Effector memory CD8-positive, alpha-beta T cell (primary cell): ENCODE results near the gene PLPPR3.
"Not testable (repeated sequence)": the region's sequence is repeated elsewhere in the genome, so short reads cannot be mapped to it uniquely, and the experiment has no call there.

Experiments
- ATAC-seq: fragments of 150-1000 bp; cut with Tn5 transposase; replicated peaks from 2 replicates; pipeline ENCODE4 v1.10.0; 2021; ENCODE audit warnings: mild to moderate bottlenecking, moderate library complexity
- DNase-seq, 3 experiments: peaks; one replicate each; pipeline ENCODE4 v3.0.0; 2021
- H3K27ac Mint-ChIP-seq, 2 donors: one replicate each; pipeline ENCODE4 v1.8.0; 2022; ENCODE audit warnings: mild to moderate bottlenecking in 2 of 2, mixed read lengths in 2 of 2, moderate library complexity in 2 of 2
- H3K27me3 Mint-ChIP-seq, 2 donors: one replicate each; pipeline ENCODE4 v1.8.0; 2022; ENCODE audit warnings: mixed read lengths in 2 of 2
- H3K36me3 Mint-ChIP-seq: one replicate; pipeline ENCODE4 v1.8.0; 2022; ENCODE audit warnings: mild to moderate bottlenecking, moderate library complexity, mixed read lengths; ENCODE audit not compliant: insufficient read depth
- H3K4me1 Mint-ChIP-seq, 2 donors: one replicate each; pipeline ENCODE4 v1.8.0; 2022; ENCODE audit warnings: low read depth in 2 of 2, mixed read lengths in 2 of 2
- H3K4me3 Mint-ChIP-seq, 2 donors: one replicate each; pipeline ENCODE4 v1.8.0; 2022; ENCODE audit warnings: mild to moderate bottlenecking in 2 of 2, mixed read lengths in 2 of 2, moderate library complexity in 2 of 2
- H3K9me3 Mint-ChIP-seq, 2 donors: one replicate each; pipeline ENCODE4 v1.8.0; 2022; ENCODE audit warnings: mixed read lengths in 2 of 2

Gene PLPPR3

GRCh38 chr19:861141-861755 lies 39.5 kb upstream of the PLPPR3 start:
- H3K4me1 Mint-ChIP-seq, result peaks cover 9 to 19% of the 10 kb centered on the region in 2 donors
- peaks cover 7% of the 10 kb centered on the region for H3K36me3 Mint-ChIP-seq
- no peak overlapping the region for H3K27ac Mint-ChIP-seq
- H3K9me3 Mint-ChIP-seq, result no peaks in the 10 kb centered on the region
- DNase-seq (no peak), ATAC-seq (no peak)
- peaks cover 0 to 12% of the 10 kb centered on the region in 2 donors for H3K27me3 Mint-ChIP-seq
- H3K4me3 Mint-ChIP-seq, result peak overlapping the region; percentile 73 to 79

DNA sequence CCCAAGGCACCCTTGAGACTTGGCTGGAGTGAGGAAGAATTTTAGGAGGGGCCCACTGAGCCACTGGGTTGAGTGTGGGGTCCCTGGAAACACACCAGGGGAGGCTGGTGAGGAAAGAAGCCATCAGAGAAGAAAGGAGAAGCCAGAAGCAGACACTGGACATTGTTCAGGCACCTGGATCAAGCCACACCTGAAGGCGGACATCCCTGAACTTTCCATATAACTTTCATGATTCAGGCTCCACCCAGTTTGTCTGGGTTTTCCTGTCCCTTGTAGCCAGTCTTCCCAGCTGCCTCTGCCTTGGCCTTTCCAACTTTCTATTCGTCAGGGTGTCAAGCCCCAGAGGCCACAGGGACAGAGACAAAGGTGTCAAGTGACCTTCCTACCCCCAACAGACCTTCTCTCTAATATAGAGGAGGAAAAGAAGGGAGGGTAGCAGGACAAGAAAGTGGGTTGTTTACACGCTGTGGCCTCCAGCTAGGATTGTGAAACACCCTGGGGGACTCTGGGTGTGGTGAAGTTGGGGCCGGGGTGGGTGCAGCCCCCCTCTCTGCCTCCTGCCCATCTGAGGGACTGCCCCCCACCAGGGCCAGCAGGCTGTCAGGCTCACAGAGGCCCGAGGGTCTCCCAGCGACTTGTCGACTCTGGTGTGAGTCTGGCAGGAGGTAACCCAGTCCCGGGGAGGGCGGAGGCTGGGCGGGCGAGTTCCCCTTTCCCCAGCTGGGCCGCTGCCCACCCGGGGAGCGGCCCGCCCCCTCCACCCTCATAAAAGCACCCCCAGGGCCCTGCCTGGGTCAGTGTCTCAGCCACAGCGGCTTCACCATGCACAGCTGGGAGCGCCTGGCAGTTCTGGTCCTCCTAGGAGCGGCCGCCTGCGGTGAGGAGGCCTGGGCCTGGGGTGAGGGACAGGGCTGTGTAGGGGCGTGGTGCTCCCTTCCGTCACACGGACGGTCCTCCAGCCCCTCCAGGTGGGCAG lies 37.4 kb upstream of the PLPPR3 start, which contains the start of gene CFD:
TSS of gene CFD (plus strand) at position 797 of the 976 bp plus-strand sequence. CDS start at position 823, 26 bp downstream.
- DNase-seq, result no peak
- H3K27ac Mint-ChIP-seq, result no peak within 1 kb of the TSS
- peak within 1 kb of the TSS; percentile 44 to 45 for H3K4me3 Mint-ChIP-seq
- peaks cover 0 to 12% of the 10 kb centered on the region in 2 donors for H3K27me3 Mint-ChIP-seq
- H3K4me1 Mint-ChIP-seq, result peaks cover 9 to 19% of the 10 kb centered on the region in 2 donors
- peaks cover 7% of the 10 kb centered on the region for H3K36me3 Mint-ChIP-seq
- H3K9me3 Mint-ChIP-seq, result no peaks in the 10 kb centered on the region
- no peak for ATAC-seq

DNA sequence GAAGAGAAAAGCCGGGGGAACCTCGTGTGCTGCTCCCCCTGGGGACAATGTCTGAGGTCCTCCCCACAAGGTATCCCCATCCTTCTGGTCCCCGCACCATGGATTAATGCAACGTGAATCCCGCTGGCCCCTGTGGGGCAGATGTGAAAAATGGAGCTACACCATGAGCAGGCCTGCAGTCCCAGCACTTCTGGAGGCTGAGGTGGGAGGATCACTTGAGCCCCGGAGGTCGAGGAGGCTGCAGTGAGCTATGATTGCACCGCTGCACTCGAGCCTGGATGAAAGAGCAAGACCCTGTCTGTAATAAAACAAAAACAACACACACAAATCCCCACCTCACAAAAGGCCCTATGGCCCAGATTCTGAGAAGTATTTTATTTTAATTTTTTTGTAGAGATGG lies 36.5 kb upstream of the PLPPR3 start:
- Mint-ChIP-seq H3K4me3 (no peak overlapping the region), H3K4me1 (peaks cover 9 to 12% of the 10 kb centered on the region in 2 donors), H3K9me3 (no peaks in the 10 kb centered on the region), H3K27ac (no peak overlapping the region), H3K36me3 (peaks cover 2% of the 10 kb centered on the region), H3K27me3 (peaks cover 0 to 12% of the 10 kb centered on the region in 2 donors)
- DNase-seq (no peak), ATAC-seq (no peak)

- H3K4me1 Mint-ChIP-seq, result peaks cover 2 to 3% of the 10 kb centered on the region in 2 donors
- no peaks in the 10 kb centered on the region for H3K9me3 Mint-ChIP-seq
- DNase-seq, result no peak
- no peak overlapping the region for H3K4me3 Mint-ChIP-seq
- no peak overlapping the region for H3K27ac Mint-ChIP-seq
- peaks cover 0 to 20% of the 10 kb centered on the region in 2 donors for H3K27me3 Mint-ChIP-seq
- no peak for ATAC-seq
- H3K36me3 Mint-ChIP-seq, result no peaks in the 10 kb centered on the region
Observed at GRCh38 chr19:855566-856120, 33.9 kb upstream of the PLPPR3 start.

DNA sequence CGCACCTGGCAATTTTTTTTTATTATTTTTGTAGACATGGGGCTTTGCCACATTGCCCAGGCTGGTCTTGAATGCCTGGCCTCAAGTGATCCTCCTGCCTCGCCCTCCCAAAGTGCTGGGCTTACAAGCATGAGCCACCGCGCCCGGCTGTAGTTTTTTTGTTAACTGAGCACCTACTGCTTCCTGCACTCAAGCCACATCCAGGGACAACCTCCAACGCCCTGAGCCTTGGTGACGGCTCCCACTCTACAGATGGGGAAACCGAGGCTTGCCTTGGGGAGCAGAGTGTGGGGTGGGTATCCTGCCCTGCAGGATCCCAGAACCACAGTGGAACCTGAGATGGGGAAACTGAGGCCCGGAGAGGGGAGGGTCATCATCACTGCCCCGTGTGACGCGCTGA lies 33.4 kb upstream of the PLPPR3 start:
- H3K4me3 Mint-ChIP-seq, result no peak overlapping the region
- no peak for ATAC-seq
- H3K27ac Mint-ChIP-seq, result no peak overlapping the region
- peaks cover 2 to 3% of the 10 kb centered on the region in 2 donors for H3K4me1 Mint-ChIP-seq
- H3K27me3 Mint-ChIP-seq, result peaks cover 0 to 20% of the 10 kb centered on the region in 2 donors
- no peaks in the 10 kb centered on the region for H3K36me3 Mint-ChIP-seq
- no peak for DNase-seq
- H3K9me3 Mint-ChIP-seq, result no peaks in the 10 kb centered on the region

DNA sequence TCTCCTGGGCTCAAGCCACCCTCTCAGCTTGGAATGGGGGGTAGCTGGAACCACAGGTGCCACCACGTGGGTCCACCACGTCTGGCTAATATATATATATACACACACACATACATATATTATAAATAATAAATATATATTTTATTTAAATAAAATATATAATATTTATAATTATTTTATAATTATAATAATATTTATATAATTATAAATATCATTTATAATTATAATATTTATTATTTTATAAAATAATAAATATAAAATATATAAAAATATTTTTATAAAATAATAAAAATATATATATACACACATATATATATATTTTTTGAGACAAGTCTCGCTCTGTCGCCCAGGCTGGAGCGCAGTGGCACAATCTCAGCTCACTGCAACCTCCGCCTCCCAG lies 32.8 kb upstream of the PLPPR3 start:
- no peaks in the 10 kb centered on the region for H3K36me3 Mint-ChIP-seq

GRCh38 chr19:853614-854220 lies 32.0 kb upstream of the PLPPR3 start:
- H3K4me3 Mint-ChIP-seq, DNase-seq, ATAC-seq, H3K27ac Mint-ChIP-seq, H3K4me1 Mint-ChIP-seq, H3K36me3 Mint-ChIP-seq, H3K9me3 Mint-ChIP-seq: not testable (repeated sequence)
- H3K27me3 Mint-ChIP-seq, result peaks cover 3 to 34% of the 10 kb centered on the region in 2 donors

More for the DNA sequence above, 32.8 kb upstream of the PLPPR3 start:
- Mint-ChIP-seq H3K27me3 (peaks cover 0 to 25% of the 10 kb centered on the region in 2 donors), H3K4me3 (no peak overlapping the region), H3K9me3 (no peaks in the 10 kb centered on the region), H3K4me1 (peaks cover 2 to 3% of the 10 kb centered on the region in 2 donors), H3K27ac (no peak overlapping the region)
- no peak for DNase-seq
- no peak for ATAC-seq

GRCh38 chr19:853014-853585 lies 31.3 kb upstream of the PLPPR3 start:
- Mint-ChIP-seq H3K27ac (no peak overlapping the region), H3K9me3 (no peaks in the 10 kb centered on the region), H3K27me3 (peaks cover 9 to 37% of the 10 kb centered on the region in 2 donors), H3K36me3 (no peaks in the 10 kb centered on the region), H3K4me1 (peaks cover 2 to 3% of the 10 kb centered on the region in 2 donors), H3K4me3 (no peak overlapping the region)
- ATAC-seq, result no peak
- DNase-seq, result no peak

GRCh38 chr19:852136-853013 lies 30.6 kb upstream of the PLPPR3 start, which contains the start of gene ELANE:
ELANE (plus strand) TSS chr19:852303; CDS start chr19:852329, 26 bp downstream.
- no peak within 1 kb of the TSS for H3K4me3 Mint-ChIP-seq
- no peak for DNase-seq
- H3K4me1 Mint-ChIP-seq, result peaks cover 1 to 3% of the 10 kb centered on the region in 2 donors
- no peak for ATAC-seq
- peaks cover 15 to 37% of the 10 kb centered on the region in 2 donors for H3K27me3 Mint-ChIP-seq
- no peak within 1 kb of the TSS for H3K27ac Mint-ChIP-seq
- no peaks in the 10 kb centered on the region for H3K36me3 Mint-ChIP-seq
- H3K9me3 Mint-ChIP-seq, result no peaks in the 10 kb centered on the region

GRCh38 chr19:850979-851335 lies 29.2 kb upstream of the PLPPR3 start:
- no peak overlapping the region for H3K4me3 Mint-ChIP-seq
- H3K27ac Mint-ChIP-seq, result no peak overlapping the region
- ATAC-seq, result no peak
- peaks cover 2 to 4% of the 10 kb centered on the region in 2 donors for H3K4me1 Mint-ChIP-seq
- H3K9me3 Mint-ChIP-seq, result no peaks in the 10 kb centered on the region
- no peak for DNase-seq
- peaks cover 25 to 47% of the 10 kb centered on the region in 2 donors for H3K27me3 Mint-ChIP-seq
- peaks cover 3% of the 10 kb centered on the region for H3K36me3 Mint-ChIP-seq

- ATAC-seq (no peak), DNase-seq (no peak)
- no peak overlapping the region for H3K4me3 Mint-ChIP-seq
Observed at GRCh38 chr19:850221-850978, 28.6 kb upstream of the PLPPR3 start.

More at GRCh38 chr19:850221-850978, 28.6 kb upstream of the PLPPR3 start:
- Mint-ChIP-seq H3K4me1 (peaks cover 2 to 4% of the 10 kb centered on the region in 2 donors), H3K27me3 (peaks cover 30 to 53% of the 10 kb centered on the region in 2 donors), H3K36me3 (peaks cover 3% of the 10 kb centered on the region), H3K27ac (no peak overlapping the region), H3K9me3 (no peaks in the 10 kb centered on the region)
